ENCODE results near the gene IFI27L1. TPM values are rescaled to one million over a fixed set of nuclear protein-coding genes. Genes with fewer than 3 reads are reported as not detected.

The IFI27L1 gene
- total RNA-seq, 1 donor from 2014 or later = 36.8 TPM

GRCh38 chr14:94104731-94105130 lies 23.6 kb downstream of the IFI27L1 start:
- H3K36me3 Mint-ChIP-seq = peaks cover 4% of the 10 kb centered on the region
- H3K27me3 Mint-ChIP-seq = no peaks in the 10 kb centered on the region
- H3K4me3 Mint-ChIP-seq = no peak overlapping the region
- no peaks in the 10 kb centered on the region for H3K9me3 Mint-ChIP-seq
- no peak for DNase-seq (ENCODE audit: extremely low spot score, unreplicated experiment)
- no peak for TF ChIP-seq CTCF (conservative IDR thresholded peaks at IDR 0.05)
- no peaks in the 10 kb centered on the region for H3K4me1 Mint-ChIP-seq (ENCODE audit: unreplicated experiment)
- no peak overlapping the region for H3K27ac Mint-ChIP-seq

DNA sequence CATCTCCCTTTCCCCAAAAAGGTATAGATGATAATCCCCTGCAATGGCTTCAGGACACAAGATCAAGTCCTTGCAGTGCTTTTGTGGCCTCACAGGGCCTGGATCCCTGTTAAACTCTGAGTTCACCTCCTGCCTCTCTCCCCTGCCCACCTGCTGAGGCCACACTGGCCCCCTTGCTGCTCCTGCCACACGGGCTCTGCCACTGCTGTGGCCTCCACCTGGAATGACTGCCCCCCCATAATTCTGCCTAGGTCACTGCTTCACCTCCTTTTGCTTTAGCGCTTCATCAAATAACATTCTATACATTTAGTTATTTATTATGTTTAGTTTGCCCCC lies 28.8 kb downstream of the IFI27L1 start:
- H3K36me3 Mint-ChIP-seq = peaks cover 4% of the 10 kb centered on the region
- no peaks in the 10 kb centered on the region for H3K9me3 Mint-ChIP-seq
- H3K27me3 Mint-ChIP-seq = no peaks in the 10 kb centered on the region
- no peak overlapping the region for H3K27ac Mint-ChIP-seq
- DNase-seq (ENCODE audit: extremely low spot score, unreplicated experiment) = peak; percentile 22
- TF ChIP-seq CTCF (conservative IDR thresholded peaks at IDR 0.05) = no peak
- no peak overlapping the region for H3K4me3 Mint-ChIP-seq
- H3K4me1 Mint-ChIP-seq (ENCODE audit: unreplicated experiment) = peaks cover 7% of the 10 kb centered on the region

DNA sequence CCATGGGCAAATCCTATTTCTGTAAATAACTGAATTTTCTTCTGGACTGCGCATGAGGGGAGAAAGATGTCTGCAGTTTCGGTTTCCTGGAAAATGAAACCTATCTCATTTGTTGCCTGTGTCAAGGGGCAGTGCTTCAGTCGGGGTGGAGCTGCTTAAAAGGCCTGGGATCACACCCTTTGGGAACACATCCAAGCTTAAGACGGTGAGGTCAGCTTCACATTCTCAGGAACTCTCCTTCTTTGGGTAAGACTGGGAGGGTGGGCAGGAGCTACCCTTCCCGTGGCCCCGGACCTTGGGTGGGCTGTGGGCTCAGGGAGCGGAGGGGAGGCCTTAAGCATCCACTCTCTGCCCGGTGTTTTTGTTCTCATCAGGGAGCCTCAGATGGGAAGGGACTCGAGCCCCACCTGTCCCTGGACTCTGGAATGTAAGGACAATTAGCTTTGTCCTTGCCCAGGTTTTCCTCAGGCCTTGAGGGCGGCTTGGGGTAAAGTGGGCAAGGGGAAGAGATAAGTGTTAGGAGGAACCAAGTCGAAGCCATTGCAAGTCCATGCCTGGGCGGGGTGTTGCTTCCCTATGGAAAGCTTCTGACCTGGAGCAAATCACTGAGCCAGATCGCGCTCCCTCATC lies 29.6 kb downstream of the IFI27L1 start, which contains the start of gene IFI27:
Gene IFI27 (plus strand): TSS at position 185 of the 630 bp plus-strand sequence.
- DNase-seq (ENCODE audit: extremely low spot score, unreplicated experiment) = peak; percentile 47
- Mint-ChIP-seq H3K27ac (no peak within 1 kb of the TSS), H3K36me3 (peaks cover 4% of the 10 kb centered on the region), H3K4me3 (no peak within 1 kb of the TSS), H3K4me1 (ENCODE audit: unreplicated experiment) (peaks cover 7% of the 10 kb centered on the region), H3K9me3 (no peaks in the 10 kb centered on the region), H3K27me3 (no peaks in the 10 kb centered on the region)
- no peak for TF ChIP-seq CTCF (conservative IDR thresholded peaks at IDR 0.05)

DNA sequence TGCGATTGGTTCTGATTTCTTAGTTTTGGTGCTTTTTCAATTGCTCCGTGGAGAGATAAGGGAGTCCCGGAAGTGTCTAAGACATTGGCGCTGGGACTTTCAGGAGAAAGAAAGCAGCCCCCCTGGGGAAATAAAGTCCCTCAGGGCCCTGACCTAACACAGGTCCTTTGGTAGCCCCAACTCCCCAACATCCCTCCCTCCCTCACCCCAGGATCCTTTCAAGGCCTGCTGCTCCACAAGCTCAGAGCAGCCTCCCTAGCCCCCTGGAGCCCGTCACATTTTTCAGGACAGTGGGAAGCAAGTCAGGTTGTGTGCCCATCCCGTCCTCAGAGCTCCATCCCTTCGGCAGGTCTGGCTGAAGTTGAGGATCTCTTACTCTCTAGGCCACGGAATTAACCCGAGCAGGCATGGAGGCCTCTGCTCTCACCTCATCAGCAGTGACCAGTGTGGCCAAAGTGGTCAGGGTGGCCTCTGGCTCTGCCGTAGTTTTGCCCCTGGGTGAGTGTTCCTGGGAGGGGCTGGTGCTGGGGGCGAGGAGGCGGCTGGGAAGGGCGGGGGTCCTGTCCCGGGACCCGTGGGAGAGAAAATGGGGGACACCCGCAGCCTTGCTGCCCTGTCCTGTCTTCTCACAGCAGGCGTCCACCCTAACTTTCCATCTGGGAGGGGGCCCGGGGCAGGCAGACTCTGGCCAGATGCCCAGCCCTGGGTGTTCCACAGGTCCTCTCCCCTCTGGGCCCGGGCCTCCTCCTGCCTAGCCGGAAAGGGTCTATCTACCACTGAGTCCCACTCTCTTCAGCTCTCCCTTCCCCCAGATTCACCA lies 30.4 kb downstream of the IFI27L1 start:
- Mint-ChIP-seq H3K36me3 (peaks cover 4% of the 10 kb centered on the region), H3K4me1 (ENCODE audit: unreplicated experiment) (peaks cover 7% of the 10 kb centered on the region), H3K4me3 (no peak overlapping the region), H3K27ac (no peak overlapping the region), H3K9me3 (no peaks in the 10 kb centered on the region), H3K27me3 (peaks cover 1% of the 10 kb centered on the region)
- peak; percentile 67 for DNase-seq (ENCODE audit: extremely low spot score, unreplicated experiment)
- no peak for TF ChIP-seq CTCF (conservative IDR thresholded peaks at IDR 0.05)

- Mint-ChIP-seq H3K27ac (no peak overlapping the region), H3K9me3 (no peaks in the 10 kb centered on the region), H3K27me3 (peaks cover 5% of the 10 kb centered on the region), H3K4me3 (no peak overlapping the region), H3K4me1 (ENCODE audit: unreplicated experiment) (peaks cover 7% of the 10 kb centered on the region), H3K36me3 (peaks cover 4% of the 10 kb centered on the region)
- no peak for TF ChIP-seq CTCF (conservative IDR thresholded peaks at IDR 0.05)
- peak; percentile 36 for DNase-seq (ENCODE audit: extremely low spot score, unreplicated experiment)
These were observed 31.5 kb downstream of the IFI27L1 start for GRCh38 chr14:94112513-94113063.

Measured in type B pancreatic cell (in vitro differentiated cells).